GM19452 (cell line): Measurements from ENCODE around the gene DHFR.
A peak's percentile ranks its signal among the peaks of the same experiment; 100 is the strongest.

Source experiments
- ATAC-seq: cut with Tn5 transposase; IDR thresholded peaks from one replicate; pipeline ENCODE4 v1.9.1; 2021; ENCODE audit not compliant: unreplicated experiment

DHFR gene

DNA sequence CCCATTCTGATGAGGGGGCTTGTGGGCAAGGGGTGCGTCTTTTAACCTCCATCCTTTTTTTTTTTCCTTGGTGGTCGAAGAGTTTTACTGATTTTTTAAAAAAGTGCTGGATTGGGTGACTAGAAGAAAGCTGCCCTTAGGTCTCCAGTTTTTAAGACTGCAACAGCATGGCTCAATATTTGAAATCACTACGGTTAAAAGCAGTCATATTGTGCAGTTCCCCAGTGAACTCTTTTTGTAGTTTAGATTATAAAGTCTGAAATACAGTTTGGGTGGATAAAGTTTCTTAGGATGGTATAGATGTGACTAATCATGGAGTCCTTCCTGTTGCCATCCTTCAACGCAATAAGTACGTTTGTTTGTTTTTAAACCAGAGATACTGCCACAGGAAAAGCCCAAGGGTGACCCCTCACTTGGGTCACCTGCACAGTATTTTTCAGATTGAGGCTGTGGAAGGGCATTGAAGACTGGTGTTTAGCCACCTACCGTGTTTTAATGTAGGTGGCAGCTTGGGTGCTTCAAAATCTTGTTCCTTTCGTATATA is 520 bp upstream of the DHFR start:
- ATAC-seq = no peak

GRCh38 chr5:80654054-80654390 is 761 bp downstream of the DHFR start:
- ATAC-seq = no peak

GRCh38 chr5:80653502-80653901 is 1.3 kb downstream of the DHFR start:
- no peak for ATAC-seq

GRCh38 chr5:80646926-80647325 is 7.9 kb downstream of the DHFR start:
- ATAC-seq = no peak

GRCh38 chr5:80644900-80645299 is 9.9 kb downstream of the DHFR start:
- no peak for ATAC-seq

DNA sequence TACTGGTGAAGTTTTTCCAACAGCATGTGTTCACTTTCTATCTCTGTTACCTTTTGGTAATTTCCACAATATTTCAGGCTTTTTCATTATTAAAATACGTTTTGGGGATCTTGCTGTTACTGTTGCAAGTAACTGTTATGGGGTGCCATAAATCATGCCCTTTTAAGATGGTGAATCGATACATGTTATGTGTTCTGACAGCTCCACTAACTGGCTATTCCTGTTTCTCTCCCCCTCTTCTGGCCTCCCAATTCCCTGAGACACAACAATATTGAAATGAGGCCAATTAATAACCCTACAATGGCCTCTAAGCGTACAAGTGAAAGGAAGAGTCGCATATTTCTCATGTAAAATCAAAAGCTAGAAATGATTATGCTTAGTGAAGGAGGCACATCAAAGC is 13.4 kb downstream of the DHFR start:
- ATAC-seq = no peak

GRCh38 chr5:80634193-80634592 is 20.6 kb downstream of the DHFR start:
- ATAC-seq = no peak

GRCh38 chr5:80632700-80633099 is 22.1 kb downstream of the DHFR start:
- no peak for ATAC-seq

GRCh38 chr5:80631278-80632259 is 23.2 kb downstream of the DHFR start:
- no peak for ATAC-seq

DNA sequence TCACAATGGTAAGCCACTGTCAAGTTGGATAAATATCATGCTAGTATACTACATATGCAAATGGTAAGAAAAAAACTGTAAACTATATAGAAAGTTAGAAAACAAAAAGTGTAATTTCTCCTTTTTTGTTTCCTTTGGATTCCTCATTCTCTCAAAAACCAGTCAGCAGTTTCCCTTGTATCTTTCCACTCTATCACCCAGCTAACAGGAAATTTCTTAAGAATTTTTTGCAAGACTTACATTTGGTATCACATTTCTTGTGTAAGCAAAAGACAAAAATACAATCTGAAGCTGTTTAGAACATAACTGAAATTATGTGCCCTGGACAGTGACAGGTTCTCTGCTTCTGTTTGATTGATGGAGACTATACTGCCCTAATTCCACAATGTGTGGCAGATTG is 25.5 kb downstream of the DHFR start:
- ATAC-seq = no peak

GRCh38 chr5:80625230-80625629 is 29.6 kb downstream of the DHFR start:
- no peak for ATAC-seq

DNA sequence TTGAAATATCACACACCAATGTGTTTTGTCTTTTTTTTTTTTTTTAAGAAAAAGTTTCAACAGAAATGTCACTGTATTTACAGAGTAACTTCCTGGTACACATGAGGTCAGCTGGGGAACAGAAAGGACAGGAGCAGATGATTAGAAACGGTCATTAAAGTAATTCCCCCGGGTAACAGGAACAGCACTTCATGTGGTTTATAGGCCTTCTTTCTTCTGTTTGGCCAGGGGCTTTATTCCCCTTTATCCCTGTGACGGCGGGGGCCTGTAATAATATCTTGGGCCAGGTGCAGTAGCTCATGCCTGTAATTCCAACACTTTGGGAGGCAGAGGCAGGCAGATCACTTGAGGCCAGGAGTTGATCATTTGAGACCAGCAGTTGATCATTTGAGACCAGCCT is 30.8 kb downstream of the DHFR start:
- ATAC-seq = no peak

DNA sequence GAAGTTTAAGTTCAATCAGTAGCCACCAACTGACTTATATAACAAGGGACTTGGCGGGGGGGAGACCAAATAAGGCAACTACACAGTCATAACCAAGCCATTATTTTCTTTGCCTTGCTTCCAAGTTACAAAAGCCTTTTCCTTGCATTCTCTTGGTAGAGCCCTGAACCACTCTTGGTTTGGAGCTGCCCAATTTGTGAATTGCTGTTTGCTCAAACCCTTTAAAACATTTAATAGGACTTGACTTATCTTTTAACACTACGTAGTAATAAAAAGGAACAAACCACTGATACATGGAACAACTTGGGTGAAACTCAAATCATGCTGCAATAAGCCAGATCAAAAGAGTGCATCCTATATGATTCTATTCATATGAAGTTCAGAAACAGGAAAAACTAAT is 32.0 kb downstream of the DHFR start:
- no peak for ATAC-seq

DNA sequence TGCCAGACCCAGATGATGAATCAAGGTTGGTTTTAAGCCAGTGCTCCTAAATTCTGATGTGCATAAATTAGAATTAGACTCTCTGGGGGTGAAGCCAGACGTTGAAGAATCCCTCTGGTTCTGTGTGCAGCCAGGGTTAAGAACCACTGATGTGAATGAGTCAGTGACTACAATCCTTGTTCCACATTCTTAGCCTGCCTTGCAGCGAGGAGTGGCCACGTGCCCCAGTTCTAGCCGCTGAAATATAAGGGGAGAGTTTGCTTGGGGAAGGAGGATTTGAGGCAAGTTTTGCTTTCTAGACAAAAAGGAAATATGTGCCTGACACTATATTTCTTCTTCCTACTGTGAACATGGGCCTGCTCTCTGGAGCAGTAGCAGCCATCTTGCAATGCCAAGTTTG is 34.6 kb downstream of the DHFR start:
- no peak for ATAC-seq

GRCh38 chr5:80619086-80619485 is 35.7 kb downstream of the DHFR start:
- ATAC-seq = no peak

DNA sequence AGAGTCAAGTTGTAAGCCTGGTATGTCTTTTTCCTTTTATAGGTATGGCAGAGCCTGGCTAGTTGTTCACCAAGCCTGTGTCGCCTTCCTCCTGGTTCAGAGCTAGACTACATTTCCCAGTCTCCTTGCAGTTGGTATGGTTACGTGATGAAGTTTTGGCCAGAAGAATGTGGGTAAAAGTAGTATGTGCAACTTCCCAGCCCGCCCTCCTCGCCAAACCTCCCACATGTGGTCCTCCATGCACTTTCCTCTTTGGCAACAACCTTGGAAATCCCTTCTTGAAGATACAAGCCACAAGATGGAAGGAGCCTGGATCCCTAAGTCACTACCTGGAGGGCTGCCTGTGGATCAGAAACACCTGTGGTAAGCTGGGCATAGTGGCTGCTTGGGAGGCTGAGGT is 36.3 kb downstream of the DHFR start:
- ATAC-seq = no peak

GRCh38 chr5:80615266-80615914 is 39.4 kb downstream of the DHFR start:
- no peak for ATAC-seq

- ATAC-seq = no peak
Observed at GRCh38 chr5:80609692-80610091, 45.1 kb downstream of the DHFR start.

DNA sequence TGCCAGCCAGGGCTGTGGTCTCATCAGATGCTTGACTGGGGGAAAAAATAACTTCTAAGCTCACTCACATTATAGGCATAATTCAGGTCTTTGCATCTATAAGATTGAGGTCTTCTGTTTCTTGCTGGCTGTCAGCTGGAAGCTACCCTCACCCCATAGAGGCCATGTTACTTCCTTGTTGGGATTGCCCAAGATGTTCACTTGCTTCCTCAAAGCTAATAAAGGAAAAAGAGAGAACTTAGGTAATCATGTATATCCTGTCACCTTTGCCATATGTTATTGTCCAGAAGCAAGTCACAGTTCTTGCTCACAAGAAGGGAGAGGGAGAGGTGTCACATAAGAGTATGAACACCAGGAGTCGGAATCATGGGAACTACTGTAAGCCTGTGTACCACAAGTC is 46.1 kb downstream of the DHFR start:
- ATAC-seq = no peak

GRCh38 chr5:80607832-80608231 is 47.0 kb downstream of the DHFR start:
- ATAC-seq = peak; percentile 74

- no peak for ATAC-seq
Observed at GRCh38 chr5:80607343-80607742, 47.4 kb downstream of the DHFR start.
